Neural progenitor cell (in vitro differentiated cells): ENCODE measurements around the gene TRIM73.
"Not testable (repeated sequence)": the region's sequence is repeated elsewhere in the genome, so short reads cannot be mapped to it uniquely, and the experiment has no call there.

ENCODE experiments used
- EZH2 ChIP-seq: fragments of 200-600 bp; sonication (generic); IDR thresholded peaks from 2 replicates; pipeline ENCODE4 v1.6.1; 2017; ENCODE audit warnings: antibody characterized with exemption, mild to moderate bottlenecking, moderate library complexity
- EZH2phosphoT487 ChIP-seq: fragments of 200-600 bp; sonication (generic); IDR thresholded peaks from 2 replicates; pipeline ENCODE4 v1.6.1; 2017; ENCODE audit warnings: antibody characterized with exemption
- TF ChIP-seq, protein P1 (sequence below): fragments of 200-600 bp; sonication (generic); IDR thresholded peaks from 2 replicates; pipeline ENCODE4 v1.5.1; 2017; ENCODE audit warnings: antibody characterized with exemption, mild to moderate bottlenecking

DNA sequence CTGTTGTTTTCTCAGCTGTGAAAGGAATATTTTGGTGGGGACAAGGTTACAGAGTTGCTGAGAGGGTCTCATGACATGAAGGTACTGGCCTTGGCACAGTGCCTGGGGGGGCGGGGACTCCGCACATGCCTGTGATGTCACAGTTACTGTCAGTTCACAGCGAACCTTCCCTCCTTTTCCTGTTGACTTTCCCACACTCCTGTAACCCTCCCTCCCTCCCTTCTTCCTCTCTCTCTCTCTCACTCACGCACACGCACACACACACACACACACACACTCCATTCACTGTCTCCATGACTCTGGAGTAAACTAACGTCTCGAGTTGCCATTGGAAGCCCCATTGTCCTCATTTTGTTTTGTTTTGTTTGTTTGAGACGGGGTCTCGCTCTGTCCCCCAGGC, 28.1 kb upstream of the TRIM73 start:
- TF ChIP-seq, protein P1, sequence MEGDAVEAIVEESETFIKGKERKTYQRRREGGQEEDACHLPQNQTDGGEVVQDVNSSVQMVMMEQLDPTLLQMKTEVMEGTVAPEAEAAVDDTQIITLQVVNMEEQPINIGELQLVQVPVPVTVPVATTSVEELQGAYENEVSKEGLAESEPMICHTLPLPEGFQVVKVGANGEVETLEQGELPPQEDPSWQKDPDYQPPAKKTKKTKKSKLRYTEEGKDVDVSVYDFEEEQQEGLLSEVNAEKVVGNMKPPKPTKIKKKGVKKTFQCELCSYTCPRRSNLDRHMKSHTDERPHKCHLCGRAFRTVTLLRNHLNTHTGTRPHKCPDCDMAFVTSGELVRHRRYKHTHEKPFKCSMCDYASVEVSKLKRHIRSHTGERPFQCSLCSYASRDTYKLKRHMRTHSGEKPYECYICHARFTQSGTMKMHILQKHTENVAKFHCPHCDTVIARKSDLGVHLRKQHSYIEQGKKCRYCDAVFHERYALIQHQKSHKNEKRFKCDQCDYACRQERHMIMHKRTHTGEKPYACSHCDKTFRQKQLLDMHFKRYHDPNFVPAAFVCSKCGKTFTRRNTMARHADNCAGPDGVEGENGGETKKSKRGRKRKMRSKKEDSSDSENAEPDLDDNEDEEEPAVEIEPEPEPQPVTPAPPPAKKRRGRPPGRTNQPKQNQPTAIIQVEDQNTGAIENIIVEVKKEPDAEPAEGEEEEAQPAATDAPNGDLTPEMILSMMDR = not testable (repeated sequence)
- TF ChIP-seq EZH2, EZH2phosphoT487: not testable (repeated sequence)
